GM18867 (cell line): ENCODE results near the gene GRK7.
A peak's percentile ranks its signal among the peaks of the same experiment; 100 is the strongest.
"Not testable (repeated sequence)": the region's sequence is repeated elsewhere in the genome, so short reads cannot be mapped to it uniquely, and the experiment has no call there.

Experiments used
- ATAC-seq: cut with Tn5 transposase; IDR thresholded peaks from one replicate; pipeline ENCODE4 v1.9.1; 2021; ENCODE audit warnings: mild to moderate bottlenecking, moderate library complexity; ENCODE audit not compliant: unreplicated experiment

GRK7 gene

DNA sequence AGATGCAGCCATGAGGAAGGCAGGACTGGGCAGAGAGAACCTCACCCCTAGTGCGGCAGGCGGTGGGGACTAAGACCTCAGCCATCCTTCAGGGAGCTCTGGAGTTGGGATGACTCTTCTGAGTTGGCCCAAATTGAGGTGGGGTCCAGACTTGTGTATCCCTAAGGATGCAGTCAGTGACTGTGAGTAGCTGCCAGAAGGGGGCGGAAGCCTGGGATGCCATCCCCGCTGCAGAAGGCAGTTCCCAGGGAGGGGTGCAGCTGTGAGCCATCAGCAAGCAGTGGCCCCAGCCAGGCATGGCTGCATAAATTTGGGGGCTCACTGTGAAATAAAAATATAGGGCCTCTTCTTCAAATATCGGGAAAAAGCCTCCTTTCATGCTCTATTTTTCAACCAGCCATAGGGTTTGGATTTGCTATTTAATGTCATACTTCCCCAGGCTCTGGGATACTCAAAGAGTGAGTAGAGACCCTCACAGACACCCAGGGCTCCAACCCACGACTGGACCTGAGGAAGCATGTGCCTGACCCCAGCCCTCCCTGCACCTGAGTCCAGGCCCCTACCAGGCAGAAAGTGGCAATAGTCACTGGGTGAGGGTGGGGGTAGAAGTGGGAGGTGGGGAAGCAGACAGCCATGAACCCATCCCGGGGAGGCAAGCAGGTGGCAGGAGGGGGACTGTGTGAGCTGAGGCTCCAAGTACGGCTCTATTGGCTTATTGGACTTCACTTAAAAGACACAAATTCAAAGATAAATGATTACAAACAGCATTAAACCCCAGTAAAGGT lies 30.5 kb downstream of the GRK7 start:
- no peak for ATAC-seq

DNA sequence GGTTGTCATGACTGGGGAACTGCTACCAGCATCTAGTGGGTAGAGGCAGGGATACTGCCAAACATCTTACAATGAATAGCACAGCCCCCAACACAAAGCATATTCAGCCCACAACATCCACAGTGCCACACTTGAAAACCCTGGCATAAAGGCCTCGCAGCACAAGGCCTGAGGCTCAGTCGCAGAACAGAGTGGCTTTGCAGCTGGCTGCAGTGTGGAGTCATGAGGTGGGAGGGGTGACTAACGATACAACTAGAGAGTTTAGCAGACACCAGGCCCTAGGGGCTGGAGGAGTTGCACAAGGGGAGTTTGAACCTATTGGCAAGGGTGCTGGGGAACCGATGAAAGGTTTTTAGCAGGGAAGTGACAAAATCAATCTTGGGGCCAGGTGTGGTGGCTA lies 32.1 kb downstream of the GRK7 start:
- no peak for ATAC-seq

DNA sequence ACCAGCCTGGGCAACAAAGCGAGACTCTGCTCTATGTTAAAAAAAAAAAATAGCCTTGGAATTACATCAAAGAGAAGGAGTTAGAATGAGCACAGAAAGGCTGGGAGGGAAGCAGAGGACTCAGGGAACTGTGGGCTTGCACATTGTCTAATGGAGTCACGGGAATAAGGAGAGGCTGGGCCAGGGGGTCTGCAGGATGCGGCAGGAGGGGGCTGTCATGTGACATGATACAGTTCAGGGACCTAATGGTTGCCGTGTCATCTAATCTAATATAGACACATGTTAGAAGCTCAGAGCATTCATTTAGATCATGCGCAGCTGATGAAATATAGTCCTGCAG lies 32.5 kb downstream of the GRK7 start:
- no peak for ATAC-seq

DNA sequence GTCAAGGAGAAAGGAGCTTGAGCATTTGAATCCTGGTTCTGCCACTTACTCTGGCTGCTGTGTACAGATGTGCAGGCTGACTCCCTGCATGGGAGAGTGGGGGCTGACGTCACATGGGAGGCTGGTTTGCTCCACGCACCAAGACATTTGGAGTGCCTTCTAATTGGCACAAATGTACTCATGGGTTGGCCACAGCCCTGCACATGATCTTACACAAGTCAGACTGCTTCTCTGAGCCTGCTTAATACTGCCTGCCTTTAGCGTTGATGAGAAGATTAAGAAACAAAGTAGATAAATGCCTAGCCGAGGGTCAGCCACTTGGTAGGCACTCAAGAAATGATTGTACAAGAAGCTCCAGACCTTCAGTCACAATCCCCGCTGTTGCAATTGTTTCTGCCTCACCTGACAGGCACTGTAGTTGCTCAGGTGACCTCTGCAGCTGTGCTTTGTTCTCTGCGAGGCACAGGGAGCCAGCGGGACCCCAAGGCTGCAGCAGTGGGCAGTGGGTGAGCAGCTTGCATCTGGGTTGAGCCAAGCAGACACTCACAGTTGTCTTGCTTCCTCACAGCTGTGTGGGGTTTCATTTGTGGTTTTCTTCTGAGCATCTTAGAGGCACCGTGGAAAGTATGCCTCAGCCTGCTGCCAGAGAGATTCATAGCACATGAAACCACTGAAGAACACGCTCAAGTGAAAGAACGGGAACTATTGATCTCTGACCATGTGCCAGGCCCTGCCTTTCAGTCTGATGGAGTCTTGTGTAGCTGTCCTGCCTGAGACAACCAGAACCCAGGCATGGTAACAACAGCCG lies 33.1 kb downstream of the GRK7 start:
- ATAC-seq, result peak; percentile 99

DNA sequence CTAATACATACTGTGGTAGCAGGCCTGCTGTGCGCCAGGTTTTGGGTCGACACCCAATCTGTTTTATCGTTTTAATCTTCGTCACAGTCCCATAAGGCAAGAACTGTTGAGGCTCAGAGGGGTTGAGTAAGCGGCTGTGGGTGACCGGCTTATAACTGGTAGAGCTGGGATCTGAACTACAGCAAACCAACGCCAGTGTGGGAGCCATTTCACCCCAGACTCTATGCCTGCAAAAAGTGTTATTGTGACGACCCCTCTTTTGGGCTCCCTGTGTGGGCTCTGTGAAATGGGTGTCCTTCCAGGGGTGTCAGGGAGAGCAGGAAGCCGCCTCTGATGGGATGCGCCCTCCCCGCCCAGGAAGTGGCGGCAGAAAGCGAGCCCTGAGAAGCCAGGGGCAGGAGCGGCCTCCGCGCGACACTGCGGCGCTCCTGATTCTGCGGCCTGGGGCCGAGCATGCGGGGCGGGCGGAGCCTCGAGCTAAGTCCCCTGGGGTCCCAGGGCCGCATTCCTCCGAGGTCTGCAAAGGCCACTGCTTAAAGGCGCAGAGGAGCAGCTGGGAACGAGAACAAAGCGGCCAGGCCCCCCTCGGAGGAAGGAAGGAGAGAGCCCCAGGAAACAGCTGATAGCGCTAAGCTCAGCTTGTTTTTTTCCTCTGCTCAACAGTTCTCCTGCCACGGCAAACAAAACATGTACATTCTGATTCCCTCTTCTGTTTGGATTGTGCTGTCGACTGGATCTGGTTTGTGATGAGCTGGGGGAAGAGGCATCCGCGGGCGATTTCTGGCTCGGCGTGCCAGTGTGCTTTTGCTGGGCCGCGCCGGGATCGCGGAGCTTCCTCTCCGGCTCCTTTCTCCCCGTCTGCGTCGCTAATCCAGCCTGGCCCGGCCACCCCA lies 33.9 kb downstream of the GRK7 start:
- no peak for ATAC-seq

DNA sequence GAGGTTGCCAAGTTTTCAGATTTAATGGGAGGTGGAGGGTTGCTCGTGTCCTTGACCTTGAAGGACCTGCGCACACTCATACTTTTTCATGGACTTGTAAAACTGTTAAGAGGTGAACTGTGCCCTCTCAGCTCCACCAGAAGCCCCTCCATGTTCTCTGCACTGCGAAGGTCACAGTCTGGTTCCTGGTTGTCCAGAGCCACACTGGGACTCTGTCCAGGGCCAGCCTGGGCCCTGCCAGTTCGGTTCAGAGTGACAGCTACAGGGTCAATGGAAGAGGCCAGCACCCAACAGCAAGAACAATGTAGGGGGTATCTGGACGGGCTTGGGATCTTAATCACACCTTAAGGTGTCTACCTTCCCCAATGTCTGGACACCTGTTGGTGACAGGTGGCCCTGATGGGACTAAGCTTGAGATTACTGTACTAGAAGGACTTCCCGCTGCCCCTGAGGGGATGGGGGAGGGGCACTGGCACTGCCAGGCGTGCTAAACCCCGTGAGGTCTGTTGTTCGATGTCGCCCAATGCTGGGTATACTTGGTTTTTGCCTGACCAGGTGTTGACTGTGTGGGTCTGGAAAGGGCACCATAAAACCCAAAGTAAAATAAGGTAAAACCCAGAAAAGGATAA lies 34.7 kb downstream of the GRK7 start:
- no peak for ATAC-seq

DNA sequence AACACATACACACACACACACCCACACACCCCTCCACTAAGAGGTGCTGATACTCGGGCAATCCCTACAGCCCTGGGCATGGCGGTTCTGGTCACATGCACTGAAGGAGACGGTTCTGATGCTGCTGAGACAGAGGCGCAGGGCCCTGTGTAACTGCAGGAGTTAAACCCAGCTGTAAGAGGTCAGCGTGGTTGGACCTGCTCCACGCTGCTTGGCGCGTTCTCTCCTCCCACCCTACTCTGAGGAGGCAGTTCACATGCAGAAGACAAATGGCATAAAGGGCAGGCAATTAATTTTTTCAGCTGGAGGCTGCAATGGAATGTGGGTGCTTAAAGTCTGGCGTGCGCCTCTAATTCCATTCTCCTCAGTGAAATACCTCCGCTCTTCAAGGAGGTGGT lies 35.2 kb downstream of the GRK7 start:
- ATAC-seq, result no peak

DNA sequence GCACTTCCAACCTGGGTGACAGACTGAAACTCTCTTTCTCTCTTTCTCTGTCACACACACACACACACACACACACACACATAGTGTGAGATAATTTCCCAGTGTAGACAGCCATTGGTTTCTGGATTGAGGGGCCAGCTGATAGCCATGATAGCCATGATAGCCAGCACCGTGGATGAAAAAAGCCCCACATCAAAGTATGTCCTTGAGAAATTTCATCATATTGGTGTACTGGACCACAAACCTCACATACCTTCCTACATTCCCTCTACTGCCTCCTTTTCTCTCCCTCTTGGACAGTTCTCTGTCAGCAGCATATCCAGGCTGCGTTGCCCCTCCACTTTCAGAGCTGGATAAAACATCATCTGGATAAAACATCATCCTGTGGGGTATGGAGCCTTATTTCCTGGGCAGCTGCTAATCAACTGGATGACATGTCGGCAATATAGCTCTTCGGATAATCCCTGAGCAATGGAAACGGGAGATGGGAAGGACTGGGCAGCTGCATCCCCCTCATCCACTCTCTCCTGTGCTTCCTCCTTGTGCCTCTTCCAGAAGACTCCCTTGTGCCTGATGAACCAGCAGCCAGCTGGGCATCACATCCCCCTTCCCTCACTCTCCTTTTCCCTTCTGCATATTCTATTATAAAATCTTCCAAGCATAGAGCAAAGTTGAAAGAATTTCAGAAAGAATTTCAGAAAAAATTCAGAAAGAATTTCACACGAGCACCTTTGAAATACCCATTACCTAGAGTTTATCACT lies 39.3 kb downstream of the GRK7 start:
- no peak for ATAC-seq

DNA sequence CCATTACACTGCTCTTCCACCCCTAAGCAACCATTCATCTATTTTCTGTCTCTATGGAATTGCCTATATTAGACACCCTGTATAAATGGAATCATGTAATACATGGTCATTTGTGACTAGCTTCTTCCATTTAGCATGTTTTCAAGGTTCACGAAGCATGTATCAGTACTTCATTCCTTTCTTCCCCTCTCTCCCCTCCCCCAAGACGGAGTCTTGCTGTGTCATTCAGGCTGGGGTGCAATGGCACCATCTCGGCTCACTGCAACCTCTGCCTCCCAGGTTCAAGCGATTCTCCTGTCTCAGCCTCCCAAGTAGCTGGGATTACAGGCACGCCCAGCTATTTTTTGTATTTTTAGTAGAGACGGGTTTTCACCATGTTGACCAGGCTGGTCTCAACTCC lies 40.3 kb downstream of the GRK7 start:
- ATAC-seq, result not testable (repeated sequence)

DNA sequence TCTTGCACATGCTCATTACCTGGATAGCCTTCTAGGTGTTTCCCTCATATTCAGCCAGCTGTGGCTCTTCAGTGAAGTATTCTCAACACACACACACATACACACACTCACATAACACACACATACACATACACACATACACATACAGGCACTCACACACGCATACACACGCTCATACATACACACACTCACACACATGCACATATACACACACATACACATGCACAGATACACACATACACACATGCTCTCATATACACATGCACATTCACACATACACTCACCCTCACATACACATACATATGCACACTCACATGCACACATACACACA lies 41.2 kb downstream of the GRK7 start:
- ATAC-seq, result no peak

DNA sequence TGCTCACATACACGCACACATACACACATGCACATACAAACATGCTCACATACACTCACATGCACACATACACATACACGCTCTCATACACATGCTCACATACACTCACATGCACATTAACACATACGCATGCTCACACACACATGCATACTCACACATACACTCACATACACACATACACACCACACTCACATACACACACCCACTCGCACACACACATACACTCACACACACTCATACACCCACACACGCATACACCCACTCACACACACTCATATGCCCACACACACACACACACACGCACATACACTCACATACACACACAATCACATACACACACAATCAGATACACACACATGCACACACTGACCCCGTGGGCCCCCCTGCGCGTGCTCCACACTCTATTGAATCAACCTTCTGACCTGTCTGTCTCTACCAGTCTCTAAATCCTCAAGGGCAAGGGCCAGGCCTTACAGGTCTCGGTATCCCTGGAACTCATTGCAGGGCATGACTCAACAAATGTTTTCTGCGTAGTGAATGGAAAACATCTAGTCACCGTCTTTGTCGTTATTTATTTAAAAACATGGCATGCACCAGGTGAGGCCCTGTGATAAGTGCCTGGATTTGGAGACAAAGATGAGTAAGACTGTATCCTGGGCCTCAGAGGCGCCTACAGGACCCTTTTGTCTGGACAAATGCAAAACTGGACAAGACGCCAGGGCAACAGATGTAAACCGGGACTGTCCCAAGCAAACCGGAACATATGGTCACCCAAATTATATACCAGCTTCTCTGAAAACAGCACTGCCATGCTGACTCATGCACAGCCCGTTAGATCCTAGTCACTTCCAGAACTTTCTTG lies 41.8 kb downstream of the GRK7 start:
- no peak for ATAC-seq

DNA sequence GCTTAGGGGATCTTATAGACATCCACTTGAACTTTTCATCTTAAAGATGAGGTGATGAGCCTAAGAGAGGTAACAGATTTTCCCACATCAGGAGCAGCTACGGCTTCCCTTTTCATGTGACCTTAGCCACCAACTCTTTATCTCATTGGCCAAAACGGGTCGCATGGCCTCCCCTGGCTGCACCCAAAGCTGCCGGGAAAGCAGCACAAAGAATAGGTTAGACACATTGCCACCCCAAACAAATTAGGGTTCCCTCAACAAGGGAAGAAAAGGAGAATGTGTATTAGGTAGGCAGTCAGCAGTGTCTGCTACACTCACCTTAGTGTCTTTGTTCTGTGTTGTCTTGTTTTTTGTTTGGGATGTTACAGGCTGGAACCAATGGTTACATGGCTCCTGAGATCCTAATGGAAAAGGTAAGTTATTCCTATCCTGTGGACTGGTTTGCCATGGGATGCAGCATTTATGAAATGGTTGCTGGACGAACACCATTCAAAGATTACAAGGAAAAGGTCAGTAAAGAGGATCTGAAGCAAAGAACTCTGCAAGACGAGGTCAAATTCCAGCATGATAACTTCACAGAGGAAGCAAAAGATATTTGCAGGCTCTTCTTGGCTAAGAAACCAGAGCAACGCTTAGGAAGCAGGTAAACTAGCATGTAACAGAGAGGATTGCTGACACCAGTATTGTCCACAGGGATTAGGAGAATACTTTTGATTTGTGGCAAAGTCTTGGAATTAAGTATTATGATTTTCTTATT lies 44.2 kb downstream of the GRK7 start:
- ATAC-seq, result no peak

DNA sequence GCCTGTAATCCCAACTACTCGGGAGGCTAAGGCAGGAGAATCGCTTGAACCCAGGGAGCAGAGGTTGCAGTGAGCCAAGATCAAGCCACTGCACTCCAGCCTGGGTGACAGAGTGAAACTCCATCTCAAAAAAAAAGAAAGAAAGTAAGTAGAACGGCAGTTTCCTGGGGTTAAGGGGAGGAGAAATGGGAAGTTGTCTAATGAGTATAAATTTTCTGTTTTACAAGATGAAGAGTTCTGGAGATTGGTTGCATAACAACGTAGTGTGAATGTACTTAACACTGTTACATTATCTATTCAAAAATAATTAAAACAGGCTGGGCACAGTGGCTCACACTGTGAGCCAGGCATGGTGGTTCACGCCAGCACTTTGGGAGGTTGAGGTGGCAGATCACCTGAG lies 45.4 kb downstream of the GRK7 start:
- ATAC-seq, result no peak

DNA sequence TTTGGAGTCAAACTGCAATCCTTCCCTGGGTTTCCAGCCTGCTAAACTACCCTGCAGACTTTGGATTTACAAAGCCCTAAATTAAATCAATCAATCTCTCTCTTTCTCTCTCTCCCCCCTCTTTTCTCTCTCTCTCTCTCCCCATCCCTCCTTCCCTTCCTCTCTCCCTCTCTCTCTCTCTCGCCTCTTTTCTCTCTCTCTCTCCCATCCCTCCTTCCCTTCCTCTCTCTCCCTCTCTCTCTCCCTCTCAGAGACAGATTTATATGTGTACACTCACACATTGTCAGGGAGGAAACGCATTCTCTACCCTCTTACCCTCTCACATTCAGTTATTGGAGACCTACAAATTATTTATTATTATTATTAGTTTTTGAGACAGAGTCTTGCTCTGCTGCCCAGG lies 47.0 kb downstream of the GRK7 start:
- no peak for ATAC-seq

DNA sequence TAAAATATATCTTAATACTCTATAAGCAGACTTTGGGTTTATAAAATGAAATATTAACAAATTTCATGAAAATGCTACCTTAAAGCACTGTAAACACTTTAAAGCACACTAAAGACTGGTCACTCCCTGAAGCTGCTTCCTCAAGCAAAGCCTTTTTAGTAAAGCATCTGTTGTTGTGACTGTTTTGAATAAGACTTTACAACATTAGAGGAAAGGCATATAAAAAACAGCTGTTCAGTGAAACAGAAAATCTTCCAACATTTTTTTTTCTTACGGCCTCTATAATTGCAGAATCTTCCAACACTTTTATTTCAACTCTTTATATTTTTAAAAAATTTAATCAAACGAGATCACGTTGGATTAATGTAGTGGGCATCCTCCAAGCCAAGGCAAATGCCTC lies 48.1 kb downstream of the GRK7 start:
- no peak for ATAC-seq

DNA sequence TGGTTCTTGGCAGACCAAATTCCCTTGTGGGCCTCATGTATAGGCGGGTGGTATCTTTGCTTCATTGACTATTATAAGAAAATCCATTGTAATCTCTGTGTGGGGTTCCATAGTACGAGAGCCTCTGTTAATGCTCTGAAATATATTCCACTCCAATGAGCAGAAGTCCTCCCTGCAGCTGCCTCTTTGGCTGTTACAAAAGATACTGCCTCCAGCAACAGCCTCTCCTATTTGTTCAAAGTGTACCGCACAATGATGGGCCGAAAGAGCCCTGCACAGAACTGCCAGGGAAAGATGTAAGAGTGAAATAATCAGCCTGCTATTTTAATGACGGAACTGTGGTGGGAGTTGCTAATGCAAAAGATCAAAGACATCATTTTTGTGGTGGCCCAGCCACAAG lies 48.9 kb downstream of the GRK7 start:
- no peak for ATAC-seq

DNA sequence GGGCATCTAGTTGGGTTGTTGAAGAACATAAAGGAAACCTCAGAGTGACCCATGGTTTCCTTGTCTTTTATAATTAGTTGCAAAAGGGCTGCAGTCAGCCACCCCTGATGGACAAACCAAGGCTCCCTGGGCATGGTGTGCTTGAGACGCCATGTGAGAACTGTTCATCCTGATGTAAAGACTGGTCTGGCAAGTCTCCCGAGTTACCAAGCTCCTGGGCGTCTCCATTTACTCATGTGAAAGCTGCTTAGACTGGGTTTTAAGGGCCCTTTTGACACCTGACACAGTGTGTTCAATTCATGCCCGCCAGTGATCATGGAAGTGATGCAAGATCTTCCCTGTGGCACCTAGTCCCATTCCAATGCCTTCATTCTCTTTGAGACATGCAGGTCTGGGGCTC lies 49.4 kb downstream of the GRK7 start:
- no peak for ATAC-seq
